Left ventricle myocardium inferior (tissue), 1 donor: Measurements from ENCODE around the gene SLC7A6OS. TPM values are rescaled to one million over a fixed set of nuclear protein-coding genes. Genes with fewer than 3 reads are reported as not detected.

Experiments used
- DNase-seq: peaks from one replicate; pipeline ENCODE4 v3.0.0-alpha.2; 2020
- H3K27ac ChIP-seq: fragments of 200-600 bp; replicated peaks from 2 replicates; pipeline ENCODE4 v1.8.0; 2021
- H3K27me3 ChIP-seq: fragments of 200-600 bp; 2 replicates; pipeline ENCODE4 v1.8.0; 2021; ENCODE audit warnings: low read depth
- H3K36me3 ChIP-seq: fragments of 200-600 bp; 2 replicates; pipeline ENCODE4 v1.8.0; 2021
- H3K4me1 ChIP-seq: fragments of 200-600 bp; 2 replicates; pipeline ENCODE4 v1.8.0; 2021
- H3K4me3 ChIP-seq: fragments of 200-600 bp; 2 replicates; pipeline ENCODE4 v1.8.0; 2021; ENCODE audit warnings: mild to moderate bottlenecking, moderate library complexity
- H3K9me3 ChIP-seq: fragments of 200-600 bp; replicated peaks from 2 replicates; pipeline ENCODE4 v1.8.0; 2021
- CTCF ChIP-seq: fragments of 200-600 bp; IDR thresholded peaks from 2 replicates; pipeline ENCODE4 v1.8.0; 2021; ENCODE audit warnings: antibody characterized with exemption, mild to moderate bottlenecking, borderline replicate concordance
- intact Hi-C: fragments of 100-400 bp; cut with micrococcal nuclease; formaldehyde crosslinking; loops from one replicate; pipeline ENCODE4 v1.11.0; 2022
- total RNA-seq: library from RNA; stranded (reverse); fragmentation: NEBNext Ultra II Directional; extraction: Animal tissue kit (Norgen Biotek cat#: 25700); gene quantifications from one replicate; pipeline ENCODE4 v1.2.1, GENCODE V29; 2021
- donor health status: DM: no; HTN: yes; CAD: no; lungs with severe emphysema.

The SLC7A6OS gene
- total RNA-seq, 1 donor from 2014 or later = 13.6 TPM

- DNase-seq = no peak
- intact Hi-C loops = no loop called here
- H3K27me3 ChIP-seq = no peaks in the 10 kb centered on the region
Measured at GRCh38 chr16:68356919-68357286, 46.2 kb upstream of the SLC7A6OS start.

GRCh38 chr16:68356249-68356918 is 45.6 kb upstream of the SLC7A6OS start:
- no peak for DNase-seq
- no peaks in the 10 kb centered on the region for H3K27me3 ChIP-seq
- H3K27ac ChIP-seq = no peak overlapping the region
- H3K4me3 ChIP-seq = no peak overlapping the region
- peaks cover 82% of the 10 kb centered on the region for H3K36me3 ChIP-seq
- no peaks in the 10 kb centered on the region for H3K4me1 ChIP-seq
- intact Hi-C loops = no loop called here
- no peaks in the 10 kb centered on the region for H3K9me3 ChIP-seq
- TF ChIP-seq CTCF = no peak

More at GRCh38 chr16:68356919-68357286, 46.2 kb upstream of the SLC7A6OS start:
- H3K36me3 ChIP-seq = peaks cover 77% of the 10 kb centered on the region
- no peak overlapping the region for H3K27ac ChIP-seq
- no peaks in the 10 kb centered on the region for H3K9me3 ChIP-seq
- no peak for TF ChIP-seq CTCF
- no peak overlapping the region for H3K4me3 ChIP-seq
- H3K4me1 ChIP-seq = no peaks in the 10 kb centered on the region

- Histone ChIP-seq H3K27ac (no peak overlapping the region), H3K4me3 (no peak overlapping the region)
Measured at GRCh38 chr16:68355447-68356248, 44.9 kb upstream of the SLC7A6OS start.

GRCh38 chr16:68354816-68355215 is 44.1 kb upstream of the SLC7A6OS start:
- Histone ChIP-seq H3K4me3 (no peak overlapping the region), H3K9me3 (no peaks in the 10 kb centered on the region), H3K4me1 (no peaks in the 10 kb centered on the region), H3K36me3 (peaks cover 98% of the 10 kb centered on the region), H3K27ac (no peak overlapping the region), H3K27me3 (no peaks in the 10 kb centered on the region)
- intact Hi-C loops = no loop called here
- no peak for TF ChIP-seq CTCF
- no peak for DNase-seq

More at GRCh38 chr16:68355447-68356248, 44.9 kb upstream of the SLC7A6OS start:
- TF ChIP-seq CTCF = no peak
- Histone ChIP-seq H3K36me3 (peaks cover 89% of the 10 kb centered on the region), H3K9me3 (no peaks in the 10 kb centered on the region), H3K27me3 (no peaks in the 10 kb centered on the region), H3K4me1 (no peaks in the 10 kb centered on the region)
- no peak for DNase-seq
- intact Hi-C loops = no loop called here

- DNase-seq = no peak
- Histone ChIP-seq H3K4me3 (no peak overlapping the region), H3K9me3 (no peaks in the 10 kb centered on the region), H3K27ac (no peak overlapping the region), H3K36me3 (peaks cover 99% of the 10 kb centered on the region), H3K27me3 (no peaks in the 10 kb centered on the region), H3K4me1 (no peaks in the 10 kb centered on the region)
- no peak for TF ChIP-seq CTCF
- intact Hi-C loops = no loop called here
Measured at GRCh38 chr16:68353366-68353765, 42.6 kb upstream of the SLC7A6OS start.
